GM23338 (cell line): ENCODE measurements around the gene TMA16. TPM values are rescaled to one million over a fixed set of nuclear protein-coding genes. Genes with fewer than 3 reads are reported as not detected.

Experiments used
- ATAC-seq: fragments of 200-7000 bp; cut with Tn5 transposase; 3 replicates; pipeline ENCODE4 v1.9.1; 2020
- DNase-seq: peaks from one replicate; pipeline ENCODE4 v3.0.0-alpha.2; 2015; ENCODE audit warnings: low spot score
- H2AFZ ChIP-seq: fragments of 200-600 bp; sonication (generic); 2 replicates; pipeline ENCODE4 v1.8.0; 2016; ENCODE audit warnings: antibody characterized with exemption, mild to moderate bottlenecking, moderate library complexity
- H3F3A ChIP-seq: fragments of 200-600 bp; sonication (generic); replicated peaks from 2 replicates; pipeline ENCODE4 v1.8.0; 2017; ENCODE audit warnings: antibody characterized with exemption, mixed run types, low read depth
- H3K27ac ChIP-seq: fragments of 200-600 bp; sonication (generic); 2 replicates; pipeline ENCODE4 v1.6.1; 2016; ENCODE audit warnings: low read depth
- H3K27me3 ChIP-seq: fragments of 200-600 bp; sonication (generic); 2 replicates; pipeline ENCODE4 v1.8.0; 2016; ENCODE audit warnings: mild to moderate bottlenecking, mixed run types, moderate library complexity; ENCODE audit not compliant: insufficient read depth
- H3K36me3 ChIP-seq: fragments of 200-600 bp; sonication (generic); 2 replicates; pipeline ENCODE4 v1.8.0; 2016; ENCODE audit warnings: mild to moderate bottlenecking; ENCODE audit not compliant: insufficient read depth
- H3K4me1 ChIP-seq: fragments of 200-600 bp; sonication (generic); 2 replicates; pipeline ENCODE4 v1.8.0; 2016; ENCODE audit warnings: mild to moderate bottlenecking, moderate library complexity; ENCODE audit not compliant: insufficient read depth
- H3K4me2 ChIP-seq: fragments of 200-600 bp; sonication (generic); 2 replicates; pipeline ENCODE4 v1.7.1; 2017; ENCODE audit warnings: mixed run types
- H3K4me3 ChIP-seq: fragments of 200-600 bp; sonication (generic); 2 replicates; pipeline ENCODE4 v1.6.1; 2016; ENCODE audit warnings: mixed run types
- H3K79me2 ChIP-seq: fragments of 200-600 bp; sonication (generic); replicated peaks from 2 replicates; pipeline ENCODE4 v1.8.0; 2017; ENCODE audit warnings: mild to moderate bottlenecking; ENCODE audit not compliant: insufficient read depth
- H3K9me2 ChIP-seq: fragments of 200-600 bp; sonication (generic); 2 replicates; pipeline ENCODE4 v1.8.0; 2017; ENCODE audit not compliant: insufficient read depth
- H4K20me1 ChIP-seq: fragments of 200-600 bp; sonication (generic); replicated peaks from 2 replicates; pipeline ENCODE4 v1.8.0; 2017; ENCODE audit warnings: mild to moderate bottlenecking; ENCODE audit not compliant: insufficient read depth
- H3K27ac Mint-ChIP-seq: 2 replicates; pipeline ENCODE4 v1.8.0; 2020; ENCODE audit warnings: inconsistent platforms, mild to moderate bottlenecking, moderate library complexity, mixed read lengths
- H3K27me3 Mint-ChIP-seq: 3 replicates; pipeline ENCODE4 v1.8.0; 2022; ENCODE audit warnings: low read depth, mild to moderate bottlenecking, moderate library complexity, mixed read lengths, inconsistent platforms; ENCODE audit not compliant: insufficient read depth, poor library complexity
- H3K36me3 Mint-ChIP-seq: 3 replicates; pipeline ENCODE4 v1.8.0; 2021; ENCODE audit warnings: low read depth, mild to moderate bottlenecking, inconsistent platforms, moderate library complexity, mixed read lengths
- H3K4me1 Mint-ChIP-seq: 3 replicates; pipeline ENCODE4 v1.8.0; 2020; ENCODE audit warnings: mild to moderate bottlenecking, inconsistent platforms, mixed read lengths
- H3K4me3 Mint-ChIP-seq: 3 replicates; pipeline ENCODE4 v1.8.0; 2021; ENCODE audit warnings: moderate library complexity, mild to moderate bottlenecking, inconsistent platforms, mixed read lengths
- H3K9me3 Mint-ChIP-seq: 3 replicates; pipeline ENCODE4 v1.8.0; 2020; ENCODE audit warnings: moderate library complexity, mild to moderate bottlenecking, inconsistent platforms, mixed read lengths
- CTCF ChIP-seq, 2 experiments: fragments of 200-600 bp in 1 of 2; sonication (generic) in 1 of 2; conservative IDR thresholded peaks; 2 replicates each; pipeline versions ENCODE4 v1.5.1 to v1.6.1; 2016 to 2017; ENCODE audit warnings: antibody characterized with exemption in 2 of 2, low read depth in 2 of 2, mild to moderate bottlenecking in 2 of 2, moderate library complexity in 1 of 2
- POLR2AphosphoS5 ChIP-seq: IDR thresholded peaks from 2 replicates; pipeline ENCODE4 v1.6.1; 2016; ENCODE audit warnings: antibody characterized with exemption, low read depth
- REST ChIP-seq: IDR thresholded peaks from one replicate; pipeline ENCODE4 v1.6.1; 2018; ENCODE audit warnings: antibody characterized with exemption; ENCODE audit not compliant: unreplicated experiment
- polyA plus RNA-seq: library from polyadenylated mRNA; unstranded; fragments of >200 nt; fragmentation: Nextera tagmentation; extraction: Ambion mirVana; gene quantifications from 2 replicates; pipeline ENCODE4 v1.2.1, GENCODE V29; 2016
- total RNA-seq: library from RNA; depleted of rRNA; stranded (reverse); fragments of >200 nt; shearing (Covaris generic); gene quantifications from 2 replicates; pipeline ENCODE4 v1.2.3, GENCODE V29; 2014

Gene TMA16
- total and polyA plus RNA-seq, 2 experiments from 2014 or later, result 46.4 to 96.1 TPM

- H3K9me2 ChIP-seq, result no peaks in the 10 kb centered on the region
- H3K4me3 ChIP-seq, result no peak overlapping the region
- H3K4me1 Mint-ChIP-seq, result no peaks in the 10 kb centered on the region; the same call in 2 of the 3 replicates
- H3K27me3 ChIP-seq, result no peaks in the 10 kb centered on the region
- no peaks in the 10 kb centered on the region for H3K36me3 ChIP-seq
- H3K27ac Mint-ChIP-seq, result no peak overlapping the region
- no peaks in the 10 kb centered on the region for H3K9me3 Mint-ChIP-seq
- DNase-seq (peak; percentile 59), ATAC-seq (no peak)
- no peak overlapping the region for H3K4me2 ChIP-seq
- H3F3A ChIP-seq, result no peaks in the 10 kb centered on the region
- H2AFZ ChIP-seq, result no peak overlapping the region
- H3K4me3 Mint-ChIP-seq, result no peak overlapping the region
- TF ChIP-seq REST (no peak), CTCF (conservative IDR thresholded peaks at IDR 0.05; ENCODE audit: low read depth in 2 of 2) (peak in 1 of 2 experiments; percentile 96; a peak in 3 of 4 replicates)
- H3K27me3 Mint-ChIP-seq, result no peaks in the 10 kb centered on the region
- H3K27ac ChIP-seq, result no peak overlapping the region
- H4K20me1 ChIP-seq, result no peaks in the 10 kb centered on the region
- no peaks in the 10 kb centered on the region for H3K79me2 ChIP-seq
- no peaks in the 10 kb centered on the region for H3K4me1 ChIP-seq
- H3K36me3 Mint-ChIP-seq, result no peaks in the 10 kb centered on the region
Measured at GRCh38 chr4:163554870-163555465, 60.5 kb downstream of the TMA16 start.

- TF ChIP-seq POLR2AphosphoS5 (no peak), CTCF (conservative IDR thresholded peaks at IDR 0.05; ENCODE audit: low read depth in 2 of 2) (peak in 1 of 2 experiments; percentile 45; a peak in 3 of 4 replicates)
- H3K4me1 Mint-ChIP-seq, result no peaks in the 10 kb centered on the region
- H3K36me3 Mint-ChIP-seq, result no peaks in the 10 kb centered on the region; the same call in 2 of the 3 replicates
- DNase-seq (peak; percentile 18), ATAC-seq (no peak)
- Histone ChIP-seq H3K36me3 (no peaks in the 10 kb centered on the region; the same call in 1 of the 2 replicates), H2AFZ (no peak overlapping the region), H3K27ac (no peak overlapping the region), H3K4me1 (no peaks in the 10 kb centered on the region), H3F3A (no peaks in the 10 kb centered on the region), H3K9me2 (no peaks in the 10 kb centered on the region), H3K79me2 (no peaks in the 10 kb centered on the region), H3K4me2 (no peak overlapping the region), H4K20me1 (no peaks in the 10 kb centered on the region), H3K4me3 (no peak overlapping the region), H3K27me3 (no peaks in the 10 kb centered on the region)
- H3K27ac Mint-ChIP-seq, result no peak overlapping the region
- no peak overlapping the region for H3K4me3 Mint-ChIP-seq
- H3K27me3 Mint-ChIP-seq, result no peaks in the 10 kb centered on the region
- no peaks in the 10 kb centered on the region; the same call in 2 of the 3 replicates for H3K9me3 Mint-ChIP-seq
Measured at GRCh38 chr4:163556177-163556576, 61.7 kb downstream of the TMA16 start.
